GM23338 (cell line): ENCODE measurements around the gene ZNF443. TPM values are rescaled to one million over a fixed set of nuclear protein-coding genes. Genes with fewer than 3 reads are reported as not detected.

Experiments used
- ATAC-seq: fragments of 200-7000 bp; cut with Tn5 transposase; 3 replicates; pipeline ENCODE4 v1.9.1; 2020
- DNase-seq: peaks from one replicate; pipeline ENCODE4 v3.0.0-alpha.2; 2015; ENCODE audit warnings: low spot score
- H2AFZ ChIP-seq: fragments of 200-600 bp; sonication (generic); 2 replicates; pipeline ENCODE4 v1.8.0; 2016; ENCODE audit warnings: antibody characterized with exemption, mild to moderate bottlenecking, moderate library complexity
- H3F3A ChIP-seq: fragments of 200-600 bp; sonication (generic); replicated peaks from 2 replicates; pipeline ENCODE4 v1.8.0; 2017; ENCODE audit warnings: antibody characterized with exemption, mixed run types, low read depth
- H3K27ac ChIP-seq: fragments of 200-600 bp; sonication (generic); 2 replicates; pipeline ENCODE4 v1.6.1; 2016; ENCODE audit warnings: low read depth
- H3K27me3 ChIP-seq: fragments of 200-600 bp; sonication (generic); 2 replicates; pipeline ENCODE4 v1.8.0; 2016; ENCODE audit warnings: mild to moderate bottlenecking, mixed run types, moderate library complexity; ENCODE audit not compliant: insufficient read depth
- H3K36me3 ChIP-seq: fragments of 200-600 bp; sonication (generic); 2 replicates; pipeline ENCODE4 v1.8.0; 2016; ENCODE audit warnings: mild to moderate bottlenecking; ENCODE audit not compliant: insufficient read depth
- H3K4me1 ChIP-seq: fragments of 200-600 bp; sonication (generic); 2 replicates; pipeline ENCODE4 v1.8.0; 2016; ENCODE audit warnings: mild to moderate bottlenecking, moderate library complexity; ENCODE audit not compliant: insufficient read depth
- H3K4me2 ChIP-seq: fragments of 200-600 bp; sonication (generic); 2 replicates; pipeline ENCODE4 v1.7.1; 2017; ENCODE audit warnings: mixed run types
- H3K4me3 ChIP-seq: fragments of 200-600 bp; sonication (generic); 2 replicates; pipeline ENCODE4 v1.6.1; 2016; ENCODE audit warnings: mixed run types
- H3K79me2 ChIP-seq: fragments of 200-600 bp; sonication (generic); replicated peaks from 2 replicates; pipeline ENCODE4 v1.8.0; 2017; ENCODE audit warnings: mild to moderate bottlenecking; ENCODE audit not compliant: insufficient read depth
- H3K9me2 ChIP-seq: fragments of 200-600 bp; sonication (generic); 2 replicates; pipeline ENCODE4 v1.8.0; 2017; ENCODE audit not compliant: insufficient read depth
- H4K20me1 ChIP-seq: fragments of 200-600 bp; sonication (generic); replicated peaks from 2 replicates; pipeline ENCODE4 v1.8.0; 2017; ENCODE audit warnings: mild to moderate bottlenecking; ENCODE audit not compliant: insufficient read depth
- H3K27ac Mint-ChIP-seq: 2 replicates; pipeline ENCODE4 v1.8.0; 2020; ENCODE audit warnings: inconsistent platforms, mild to moderate bottlenecking, moderate library complexity, mixed read lengths
- H3K27me3 Mint-ChIP-seq: 3 replicates; pipeline ENCODE4 v1.8.0; 2022; ENCODE audit warnings: low read depth, mild to moderate bottlenecking, moderate library complexity, mixed read lengths, inconsistent platforms; ENCODE audit not compliant: insufficient read depth, poor library complexity
- H3K36me3 Mint-ChIP-seq: 3 replicates; pipeline ENCODE4 v1.8.0; 2021; ENCODE audit warnings: low read depth, mild to moderate bottlenecking, inconsistent platforms, moderate library complexity, mixed read lengths
- H3K4me1 Mint-ChIP-seq: 3 replicates; pipeline ENCODE4 v1.8.0; 2020; ENCODE audit warnings: mild to moderate bottlenecking, inconsistent platforms, mixed read lengths
- H3K4me3 Mint-ChIP-seq: 3 replicates; pipeline ENCODE4 v1.8.0; 2021; ENCODE audit warnings: moderate library complexity, mild to moderate bottlenecking, inconsistent platforms, mixed read lengths
- H3K9me3 Mint-ChIP-seq: 3 replicates; pipeline ENCODE4 v1.8.0; 2020; ENCODE audit warnings: moderate library complexity, mild to moderate bottlenecking, inconsistent platforms, mixed read lengths
- CREB1 ChIP-seq: fragments of 250-450 bp; sonication (Bioruptor Pico); IDR thresholded peaks from 2 replicates; pipeline ENCODE4 v1.5.0; 2020; ENCODE audit warnings: low read depth, mild to moderate bottlenecking, moderate library complexity
- EZH2 ChIP-seq: fragments of 200-600 bp; sonication (generic); IDR thresholded peaks from one replicate; pipeline ENCODE4 v1.8.0; 2017; ENCODE audit warnings: antibody characterized with exemption, mild to moderate bottlenecking, low read depth; ENCODE audit not compliant: unreplicated experiment
- EZH2phosphoT487 ChIP-seq: fragments of 200-600 bp; sonication (generic); IDR thresholded peaks from one replicate; pipeline ENCODE4 v1.8.1; 2018; ENCODE audit warnings: antibody characterized with exemption; ENCODE audit not compliant: unreplicated experiment
- JUNB ChIP-seq: IDR thresholded peaks from one replicate; pipeline ENCODE4 v1.6.1; 2016; ENCODE audit warnings: antibody characterized with exemption; ENCODE audit not compliant: unreplicated experiment
- NANOG ChIP-seq: IDR thresholded peaks from 2 replicates; pipeline ENCODE4 v1.6.1; 2016; ENCODE audit warnings: antibody characterized with exemption, borderline replicate concordance
- POLR2AphosphoS5 ChIP-seq: IDR thresholded peaks from 2 replicates; pipeline ENCODE4 v1.6.1; 2016; ENCODE audit warnings: antibody characterized with exemption, low read depth
- STAT1 ChIP-seq: IDR thresholded peaks from one replicate; pipeline ENCODE4 v1.6.1; 2016; ENCODE audit warnings: antibody characterized with exemption; ENCODE audit not compliant: unreplicated experiment
- ZNF114 ChIP-seq: fragments of 250-450 bp; sonication (Bioruptor Pico); IDR thresholded peaks from 2 replicates; pipeline ENCODE4 v1.5.0; 2020; ENCODE audit warnings: mild to moderate bottlenecking, moderate library complexity
- ZNF331 ChIP-seq: fragments of 250-450 bp; sonication (Bioruptor Pico); IDR thresholded peaks from 2 replicates; pipeline ENCODE4 v1.5.0; 2020; ENCODE audit warnings: low read depth, mild to moderate bottlenecking, moderate library complexity
- polyA plus RNA-seq: library from polyadenylated mRNA; unstranded; fragments of >200 nt; fragmentation: Nextera tagmentation; extraction: Ambion mirVana; gene quantifications from 2 replicates; pipeline ENCODE4 v1.2.1, GENCODE V29; 2016
- total RNA-seq: library from RNA; depleted of rRNA; stranded (reverse); fragments of >200 nt; shearing (Covaris generic); gene quantifications from 2 replicates; pipeline ENCODE4 v1.2.3, GENCODE V29; 2014
- TF ChIP-seq, protein P1 (sequence below): IDR thresholded peaks from one replicate; pipeline ENCODE4 v1.6.1; 2018; ENCODE audit warnings: antibody characterized with exemption; ENCODE audit not compliant: unreplicated experiment
- TF ChIP-seq, protein P2 (sequence below), 2 experiments: fragments of 200-600 bp in 1 of 2; sonication (generic) in 1 of 2; conservative IDR thresholded peaks; 2 replicates each; pipeline versions ENCODE4 v1.5.1 to v1.6.1; 2016 to 2017; ENCODE audit warnings: antibody characterized with exemption in 2 of 2, low read depth in 2 of 2, mild to moderate bottlenecking in 2 of 2, moderate library complexity in 1 of 2
- TF ChIP-seq, protein P3 (sequence below): fragments of 250-450 bp; sonication (Bioruptor Pico); IDR thresholded peaks from 2 replicates; pipeline ENCODE4 v1.5.0; 2020; ENCODE audit warnings: mild to moderate bottlenecking, moderate library complexity
- TF ChIP-seq, protein P4 (sequence below): IDR thresholded peaks from 2 replicates; pipeline ENCODE4 v1.6.1; 2016; ENCODE audit warnings: antibody characterized with exemption

The ZNF443 gene
- total and polyA plus RNA-seq, 2 experiments from 2014 or later = 5.4 to 10.0 TPM

DNA sequence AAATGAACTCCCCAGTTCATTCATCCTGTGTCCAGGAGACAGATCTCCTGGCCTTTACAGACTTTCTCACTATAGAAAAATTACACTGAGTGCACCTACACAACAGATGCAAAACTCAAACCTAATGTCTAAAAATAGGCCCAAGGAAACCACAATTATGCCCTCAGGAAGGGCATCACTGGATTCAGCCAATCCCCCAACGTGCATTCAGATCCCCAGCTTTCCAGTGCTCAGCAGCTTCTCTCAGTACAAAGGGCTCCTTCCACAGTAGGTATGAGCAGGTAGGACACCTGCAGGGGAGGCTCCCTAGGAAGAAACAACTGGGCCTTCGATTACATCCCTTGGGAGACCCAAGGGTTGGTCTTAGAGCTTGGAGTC is 41.7 kb upstream of the ZNF443 start:
- Mint-ChIP-seq H3K4me3 (no peak overlapping the region), H3K27me3 (peaks cover 7% of the 10 kb centered on the region), H3K4me1 (peaks cover 10% of the 10 kb centered on the region; the same call in 2 of the 3 replicates), H3K36me3 (no peaks in the 10 kb centered on the region; the same call in 2 of the 3 replicates), H3K9me3 (peaks cover 4% of the 10 kb centered on the region; the same call in 2 of the 3 replicates), H3K27ac (no peak overlapping the region)
- ATAC-seq (no peak), DNase-seq (no peak)
- Histone ChIP-seq H3K36me3 (no peaks in the 10 kb centered on the region), H3K9me2 (no peaks in the 10 kb centered on the region), H3K27ac (no peak overlapping the region), H3K79me2 (0 out of 2 replicates have a peak, but pooled peaks cover 3% of the 10 kb centered on the region), H3K27me3 (peaks cover 17% of the 10 kb centered on the region), H3K4me2 (no peak overlapping the region), H3F3A (no peaks in the 10 kb centered on the region), H3K4me1 (peaks cover 13% of the 10 kb centered on the region; the same call in 1 of the 2 replicates), H4K20me1 (peaks cover 8% of the 10 kb centered on the region; the same call in 1 of the 2 replicates), H3K4me3 (no peak overlapping the region), H2AFZ (no peak overlapping the region)
- TF ChIP-seq, protein P1, sequence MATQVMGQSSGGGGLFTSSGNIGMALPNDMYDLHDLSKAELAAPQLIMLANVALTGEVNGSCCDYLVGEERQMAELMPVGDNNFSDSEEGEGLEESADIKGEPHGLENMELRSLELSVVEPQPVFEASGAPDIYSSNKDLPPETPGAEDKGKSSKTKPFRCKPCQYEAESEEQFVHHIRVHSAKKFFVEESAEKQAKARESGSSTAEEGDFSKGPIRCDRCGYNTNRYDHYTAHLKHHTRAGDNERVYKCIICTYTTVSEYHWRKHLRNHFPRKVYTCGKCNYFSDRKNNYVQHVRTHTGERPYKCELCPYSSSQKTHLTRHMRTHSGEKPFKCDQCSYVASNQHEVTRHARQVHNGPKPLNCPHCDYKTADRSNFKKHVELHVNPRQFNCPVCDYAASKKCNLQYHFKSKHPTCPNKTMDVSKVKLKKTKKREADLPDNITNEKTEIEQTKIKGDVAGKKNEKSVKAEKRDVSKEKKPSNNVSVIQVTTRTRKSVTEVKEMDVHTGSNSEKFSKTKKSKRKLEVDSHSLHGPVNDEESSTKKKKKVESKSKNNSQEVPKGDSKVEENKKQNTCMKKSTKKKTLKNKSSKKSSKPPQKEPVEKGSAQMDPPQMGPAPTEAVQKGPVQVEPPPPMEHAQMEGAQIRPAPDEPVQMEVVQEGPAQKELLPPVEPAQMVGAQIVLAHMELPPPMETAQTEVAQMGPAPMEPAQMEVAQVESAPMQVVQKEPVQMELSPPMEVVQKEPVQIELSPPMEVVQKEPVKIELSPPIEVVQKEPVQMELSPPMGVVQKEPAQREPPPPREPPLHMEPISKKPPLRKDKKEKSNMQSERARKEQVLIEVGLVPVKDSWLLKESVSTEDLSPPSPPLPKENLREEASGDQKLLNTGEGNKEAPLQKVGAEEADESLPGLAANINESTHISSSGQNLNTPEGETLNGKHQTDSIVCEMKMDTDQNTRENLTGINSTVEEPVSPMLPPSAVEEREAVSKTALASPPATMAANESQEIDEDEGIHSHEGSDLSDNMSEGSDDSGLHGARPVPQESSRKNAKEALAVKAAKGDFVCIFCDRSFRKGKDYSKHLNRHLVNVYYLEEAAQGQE = no peak
- TF ChIP-seq STAT1 = no peak
- no peak for TF ChIP-seq JUNB
- TF ChIP-seq, protein P2, sequence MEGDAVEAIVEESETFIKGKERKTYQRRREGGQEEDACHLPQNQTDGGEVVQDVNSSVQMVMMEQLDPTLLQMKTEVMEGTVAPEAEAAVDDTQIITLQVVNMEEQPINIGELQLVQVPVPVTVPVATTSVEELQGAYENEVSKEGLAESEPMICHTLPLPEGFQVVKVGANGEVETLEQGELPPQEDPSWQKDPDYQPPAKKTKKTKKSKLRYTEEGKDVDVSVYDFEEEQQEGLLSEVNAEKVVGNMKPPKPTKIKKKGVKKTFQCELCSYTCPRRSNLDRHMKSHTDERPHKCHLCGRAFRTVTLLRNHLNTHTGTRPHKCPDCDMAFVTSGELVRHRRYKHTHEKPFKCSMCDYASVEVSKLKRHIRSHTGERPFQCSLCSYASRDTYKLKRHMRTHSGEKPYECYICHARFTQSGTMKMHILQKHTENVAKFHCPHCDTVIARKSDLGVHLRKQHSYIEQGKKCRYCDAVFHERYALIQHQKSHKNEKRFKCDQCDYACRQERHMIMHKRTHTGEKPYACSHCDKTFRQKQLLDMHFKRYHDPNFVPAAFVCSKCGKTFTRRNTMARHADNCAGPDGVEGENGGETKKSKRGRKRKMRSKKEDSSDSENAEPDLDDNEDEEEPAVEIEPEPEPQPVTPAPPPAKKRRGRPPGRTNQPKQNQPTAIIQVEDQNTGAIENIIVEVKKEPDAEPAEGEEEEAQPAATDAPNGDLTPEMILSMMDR (conservative IDR thresholded peaks at IDR 0.05; ENCODE audit: low read depth in 2 of 2) = no peak
- TF ChIP-seq CREB1 = no peak
- no peak for TF ChIP-seq ZNF331 (CRISPR knock-in tag)
- TF ChIP-seq EZH2 = no peak
- no peak for TF ChIP-seq POLR2AphosphoS5
- no peak for TF ChIP-seq NANOG
- TF ChIP-seq, protein P3, sequence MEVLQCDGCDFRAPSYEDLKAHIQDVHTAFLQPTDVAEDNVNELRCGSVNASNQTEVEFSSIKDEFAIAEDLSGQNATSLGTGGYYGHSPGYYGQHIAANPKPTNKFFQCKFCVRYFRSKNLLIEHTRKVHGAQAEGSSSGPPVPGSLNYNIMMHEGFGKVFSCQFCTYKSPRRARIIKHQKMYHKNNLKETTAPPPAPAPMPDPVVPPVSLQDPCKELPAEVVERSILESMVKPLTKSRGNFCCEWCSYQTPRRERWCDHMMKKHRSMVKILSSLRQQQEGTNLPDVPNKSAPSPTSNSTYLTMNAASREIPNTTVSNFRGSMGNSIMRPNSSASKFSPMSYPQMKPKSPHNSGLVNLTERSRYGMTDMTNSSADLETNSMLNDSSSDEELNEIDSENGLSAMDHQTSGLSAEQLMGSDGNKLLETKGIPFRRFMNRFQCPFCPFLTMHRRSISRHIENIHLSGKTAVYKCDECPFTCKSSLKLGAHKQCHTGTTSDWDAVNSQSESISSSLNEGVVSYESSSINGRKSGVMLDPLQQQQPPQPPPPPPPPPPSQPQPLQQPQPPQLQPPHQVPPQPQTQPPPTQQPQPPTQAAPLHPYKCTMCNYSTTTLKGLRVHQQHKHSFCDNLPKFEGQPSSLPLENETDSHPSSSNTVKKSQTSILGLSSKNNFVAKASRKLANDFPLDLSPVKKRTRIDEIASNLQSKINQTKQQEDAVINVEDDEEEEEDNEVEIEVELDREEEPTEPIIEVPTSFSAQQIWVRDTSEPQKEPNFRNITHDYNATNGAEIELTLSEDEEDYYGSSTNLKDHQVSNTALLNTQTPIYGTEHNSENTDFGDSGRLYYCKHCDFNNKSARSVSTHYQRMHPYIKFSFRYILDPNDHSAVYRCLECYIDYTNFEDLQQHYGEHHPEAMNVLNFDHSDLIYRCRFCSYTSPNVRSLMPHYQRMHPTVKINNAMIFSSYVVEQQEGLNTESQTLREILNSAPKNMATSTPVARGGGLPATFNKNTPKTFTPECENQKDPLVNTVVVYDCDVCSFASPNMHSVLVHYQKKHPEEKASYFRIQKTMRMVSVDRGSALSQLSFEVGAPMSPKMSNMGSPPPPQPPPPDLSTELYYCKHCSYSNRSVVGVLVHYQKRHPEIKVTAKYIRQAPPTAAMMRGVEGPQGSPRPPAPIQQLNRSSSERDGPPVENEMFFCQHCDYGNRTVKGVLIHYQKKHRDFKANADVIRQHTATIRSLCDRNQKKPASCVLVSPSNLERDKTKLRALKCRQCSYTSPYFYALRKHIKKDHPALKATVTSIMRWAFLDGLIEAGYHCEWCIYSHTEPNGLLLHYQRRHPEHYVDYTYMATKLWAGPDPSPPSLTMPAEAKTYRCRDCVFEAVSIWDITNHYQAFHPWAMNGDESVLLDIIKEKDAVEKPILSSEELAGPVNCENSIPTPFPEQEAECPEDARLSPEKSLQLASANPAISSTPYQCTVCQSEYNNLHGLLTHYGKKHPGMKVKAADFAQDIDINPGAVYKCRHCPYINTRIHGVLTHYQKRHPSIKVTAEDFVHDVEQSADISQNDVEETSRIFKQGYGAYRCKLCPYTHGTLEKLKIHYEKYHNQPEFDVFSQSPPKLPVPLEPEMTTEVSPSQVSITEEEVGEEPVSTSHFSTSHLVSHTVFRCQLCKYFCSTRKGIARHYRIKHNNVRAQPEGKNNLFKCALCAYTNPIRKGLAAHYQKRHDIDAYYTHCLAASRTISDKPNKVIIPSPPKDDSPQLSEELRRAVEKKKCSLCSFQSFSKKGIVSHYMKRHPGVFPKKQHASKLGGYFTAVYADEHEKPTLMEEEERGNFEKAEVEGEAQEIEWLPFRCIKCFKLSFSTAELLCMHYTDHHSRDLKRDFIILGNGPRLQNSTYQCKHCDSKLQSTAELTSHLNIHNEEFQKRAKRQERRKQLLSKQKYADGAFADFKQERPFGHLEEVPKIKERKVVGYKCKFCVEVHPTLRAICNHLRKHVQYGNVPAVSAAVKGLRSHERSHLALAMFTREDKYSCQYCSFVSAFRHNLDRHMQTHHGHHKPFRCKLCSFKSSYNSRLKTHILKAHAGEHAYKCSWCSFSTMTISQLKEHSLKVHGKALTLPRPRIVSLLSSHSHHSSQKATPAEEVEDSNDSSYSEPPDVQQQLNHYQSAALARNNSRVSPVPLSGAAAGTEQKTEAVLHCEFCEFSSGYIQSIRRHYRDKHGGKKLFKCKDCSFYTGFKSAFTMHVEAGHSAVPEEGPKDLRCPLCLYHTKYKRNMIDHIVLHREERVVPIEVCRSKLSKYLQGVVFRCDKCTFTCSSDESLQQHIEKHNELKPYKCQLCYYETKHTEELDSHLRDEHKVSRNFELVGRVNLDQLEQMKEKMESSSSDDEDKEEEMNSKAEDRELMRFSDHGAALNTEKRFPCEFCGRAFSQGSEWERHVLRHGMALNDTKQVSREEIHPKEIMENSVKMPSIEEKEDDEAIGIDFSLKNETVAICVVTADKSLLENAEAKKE = no peak
- TF ChIP-seq, protein P4, sequence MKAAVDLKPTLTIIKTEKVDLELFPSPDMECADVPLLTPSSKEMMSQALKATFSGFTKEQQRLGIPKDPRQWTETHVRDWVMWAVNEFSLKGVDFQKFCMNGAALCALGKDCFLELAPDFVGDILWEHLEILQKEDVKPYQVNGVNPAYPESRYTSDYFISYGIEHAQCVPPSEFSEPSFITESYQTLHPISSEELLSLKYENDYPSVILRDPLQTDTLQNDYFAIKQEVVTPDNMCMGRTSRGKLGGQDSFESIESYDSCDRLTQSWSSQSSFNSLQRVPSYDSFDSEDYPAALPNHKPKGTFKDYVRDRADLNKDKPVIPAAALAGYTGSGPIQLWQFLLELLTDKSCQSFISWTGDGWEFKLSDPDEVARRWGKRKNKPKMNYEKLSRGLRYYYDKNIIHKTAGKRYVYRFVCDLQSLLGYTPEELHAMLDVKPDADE = no peak
- no peak for TF ChIP-seq EZH2phosphoT487
- no peak for TF ChIP-seq ZNF114 (CRISPR knock-in tag)
